HG03139 (cell line): Measurements from ENCODE around the gene IL1RN.

Source experiments
- ATAC-seq: cut with Tn5 transposase; IDR thresholded peaks from one replicate; pipeline ENCODE4 v1.9.1; 2021; ENCODE audit not compliant: unreplicated experiment

Gene IL1RN

DNA sequence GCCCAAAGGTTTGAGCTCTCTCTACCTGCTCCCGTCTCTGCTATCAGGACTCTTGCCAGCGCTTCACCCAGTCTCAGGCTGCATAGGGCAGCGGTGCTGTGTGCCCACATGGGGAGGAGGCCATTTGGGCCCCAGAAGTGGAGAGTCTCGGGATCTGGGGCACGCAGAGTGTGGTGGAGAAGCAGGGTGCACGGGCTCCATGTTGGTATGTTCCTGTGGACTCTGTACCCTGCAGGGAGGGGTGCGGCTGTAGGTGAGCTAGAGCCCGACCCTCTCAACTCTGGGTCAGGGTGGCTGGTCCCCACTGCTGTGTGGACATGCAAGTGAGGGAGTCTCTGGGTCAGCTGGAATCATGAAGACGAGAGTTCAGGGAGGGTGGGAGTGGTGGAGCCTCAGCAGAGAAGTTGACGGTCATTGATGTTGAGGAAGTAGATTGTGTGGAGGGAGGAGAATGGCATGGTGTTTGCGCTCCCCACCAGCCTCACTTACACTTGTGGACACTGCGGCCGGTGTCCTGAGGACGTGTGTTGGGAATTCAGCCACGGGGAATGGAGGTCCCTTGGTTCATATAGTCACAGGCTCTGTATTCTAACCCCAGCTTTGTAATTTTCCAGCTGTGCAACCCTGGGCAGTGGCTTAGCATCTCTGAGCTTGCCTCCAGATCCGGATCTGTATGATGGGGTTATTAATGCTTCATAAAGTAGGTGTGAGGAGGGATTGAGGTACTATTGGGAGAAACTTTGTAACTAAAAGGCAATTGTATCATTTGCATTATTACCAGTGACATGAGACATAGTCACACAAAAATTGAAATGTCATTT, 45.5 kb downstream of the IL1RN start:
- no peak for ATAC-seq

DNA sequence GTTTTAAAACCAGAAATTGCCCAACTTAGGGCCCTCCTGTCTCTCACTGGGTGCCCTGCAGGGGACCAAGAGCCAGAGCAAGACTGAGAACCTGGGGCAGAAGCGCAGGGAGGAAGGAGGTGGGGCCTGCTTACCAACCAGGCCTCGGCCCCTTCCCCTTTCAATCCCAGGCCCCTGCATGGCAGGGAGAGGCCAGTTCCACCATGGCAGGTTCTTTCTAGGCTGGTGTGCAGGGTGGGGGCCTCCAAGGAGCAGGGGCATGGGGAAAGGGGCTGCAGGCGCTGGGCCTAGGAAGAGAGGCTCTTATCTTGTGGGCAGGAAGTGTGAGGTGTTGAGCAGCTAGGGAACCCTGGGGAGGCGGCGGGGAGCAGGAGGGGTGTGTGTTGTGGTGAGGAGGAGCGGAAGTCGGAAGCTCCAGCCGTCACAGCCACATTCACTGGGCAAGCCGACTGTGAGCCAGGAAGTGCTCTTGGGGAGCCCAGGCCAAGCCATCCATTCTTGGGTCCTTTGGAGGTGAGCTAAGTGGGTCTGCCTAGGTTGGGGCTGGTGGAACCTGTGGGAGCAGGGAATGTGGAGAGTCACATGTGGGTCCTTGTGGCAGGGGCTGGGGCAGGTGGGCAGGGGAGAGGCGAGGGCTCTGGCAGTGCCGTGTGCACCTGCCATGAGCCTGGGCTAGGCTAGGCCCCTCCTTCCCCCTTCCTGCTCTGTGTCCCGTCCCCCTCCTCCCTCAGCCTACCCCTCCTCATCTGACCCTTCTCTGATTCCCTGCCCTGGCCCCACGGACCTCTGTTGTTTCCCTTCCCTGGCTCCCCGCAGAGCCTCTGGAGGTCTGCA, 46.4 kb downstream of the IL1RN start, which contains the start of gene PSD4:
PSD4 (plus strand) TSS at position 430 of the 834 bp plus-strand sequence. CDS start 8,486 bp downstream, outside the sequence.
- ATAC-seq = peak; percentile 79

DNA sequence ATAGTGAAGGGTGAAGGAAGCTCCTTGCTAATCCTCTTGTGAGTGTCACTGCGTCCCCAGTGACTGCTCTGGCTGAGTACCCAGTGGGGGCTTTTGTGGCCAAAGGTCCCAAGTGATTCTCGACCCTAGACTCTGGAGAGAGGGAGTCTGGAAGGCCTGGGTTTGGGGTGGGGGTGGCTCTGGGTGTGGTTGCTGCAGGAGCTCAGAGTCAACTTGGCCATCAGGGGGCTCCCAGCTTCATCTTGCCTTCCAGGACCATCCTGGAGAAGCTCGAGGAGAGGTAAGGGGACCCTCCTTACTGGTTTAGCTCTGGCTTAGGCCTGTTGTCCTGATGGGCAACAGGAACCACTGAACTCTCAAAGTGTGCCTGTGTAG, 47.0 kb downstream of the IL1RN start:
- ATAC-seq = no peak

DNA sequence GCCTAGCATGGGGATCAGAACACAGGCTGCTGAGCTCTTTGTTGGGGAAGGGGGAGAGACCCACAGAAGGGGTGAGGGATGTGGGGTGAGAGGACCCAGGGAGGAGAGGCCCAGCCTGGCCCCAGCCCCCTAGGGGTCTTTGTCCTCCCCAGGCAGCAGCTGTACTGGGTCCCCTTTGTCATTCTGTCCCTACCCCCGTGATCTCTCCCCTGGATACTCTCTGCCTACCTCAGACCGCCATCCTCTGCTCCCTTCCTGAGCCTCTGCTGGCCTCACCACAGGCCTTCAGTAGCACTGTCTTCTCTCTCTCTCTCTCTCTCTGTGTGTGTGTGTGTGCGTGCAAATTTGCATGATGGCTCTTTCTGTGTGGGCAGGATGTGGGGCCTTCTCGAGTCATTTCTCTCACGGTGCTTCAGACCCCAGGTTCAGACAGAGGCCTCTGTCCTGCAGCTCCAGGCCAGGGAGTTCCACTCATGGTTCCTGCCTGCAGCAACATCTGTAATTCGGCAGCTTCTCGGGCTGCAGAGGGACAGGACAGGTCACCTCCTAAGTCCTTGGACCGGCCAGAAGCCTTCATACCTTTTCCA, 47.7 kb downstream of the IL1RN start:
- peak; percentile 64 for ATAC-seq

DNA sequence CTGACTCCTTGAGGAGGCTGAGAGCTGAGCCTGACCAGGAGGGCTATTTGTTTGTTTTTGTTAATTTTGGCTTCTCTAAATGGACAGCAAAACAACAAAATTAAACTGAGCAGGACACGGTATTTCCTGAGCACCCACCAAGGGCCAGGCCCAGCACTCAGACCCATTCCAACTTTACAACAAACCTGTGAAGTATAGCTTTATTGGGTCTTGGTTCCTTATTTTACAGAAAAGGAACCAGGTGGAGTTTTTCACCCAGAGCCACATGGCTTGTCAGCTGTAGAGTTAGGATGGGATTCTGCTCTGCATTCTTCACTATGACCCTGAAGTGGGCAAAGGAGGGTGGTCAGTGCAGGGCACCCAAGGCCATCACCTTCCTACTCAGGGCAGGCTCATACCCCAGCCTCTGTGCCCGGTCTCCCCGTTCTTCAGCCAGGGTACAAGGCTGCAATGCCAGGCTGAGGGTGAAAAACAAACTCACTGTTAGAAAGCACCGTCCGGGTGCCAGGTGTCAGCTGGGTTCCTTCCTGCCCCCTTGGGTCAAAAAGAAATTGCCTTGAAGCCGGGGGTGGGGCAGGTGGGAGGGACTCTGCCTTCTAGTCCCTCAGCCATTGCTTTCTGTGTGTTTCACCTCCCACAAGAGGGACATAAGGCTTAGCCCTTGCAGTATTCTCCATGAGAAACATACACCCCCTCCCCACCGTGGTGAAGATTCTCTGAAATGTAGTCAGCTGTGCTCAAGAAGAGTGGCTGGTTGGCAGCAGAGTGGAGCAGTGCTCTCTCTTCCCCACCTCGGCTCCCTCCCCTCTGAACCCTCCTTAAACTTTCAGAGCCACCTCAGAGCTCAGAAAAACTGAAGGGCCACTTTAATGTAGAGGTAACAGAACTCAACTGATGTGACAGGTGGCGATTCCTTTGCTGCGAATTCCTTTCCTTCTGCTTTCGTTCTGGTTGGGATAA, 48.6 kb downstream of the IL1RN start:
- ATAC-seq = no peak

DNA sequence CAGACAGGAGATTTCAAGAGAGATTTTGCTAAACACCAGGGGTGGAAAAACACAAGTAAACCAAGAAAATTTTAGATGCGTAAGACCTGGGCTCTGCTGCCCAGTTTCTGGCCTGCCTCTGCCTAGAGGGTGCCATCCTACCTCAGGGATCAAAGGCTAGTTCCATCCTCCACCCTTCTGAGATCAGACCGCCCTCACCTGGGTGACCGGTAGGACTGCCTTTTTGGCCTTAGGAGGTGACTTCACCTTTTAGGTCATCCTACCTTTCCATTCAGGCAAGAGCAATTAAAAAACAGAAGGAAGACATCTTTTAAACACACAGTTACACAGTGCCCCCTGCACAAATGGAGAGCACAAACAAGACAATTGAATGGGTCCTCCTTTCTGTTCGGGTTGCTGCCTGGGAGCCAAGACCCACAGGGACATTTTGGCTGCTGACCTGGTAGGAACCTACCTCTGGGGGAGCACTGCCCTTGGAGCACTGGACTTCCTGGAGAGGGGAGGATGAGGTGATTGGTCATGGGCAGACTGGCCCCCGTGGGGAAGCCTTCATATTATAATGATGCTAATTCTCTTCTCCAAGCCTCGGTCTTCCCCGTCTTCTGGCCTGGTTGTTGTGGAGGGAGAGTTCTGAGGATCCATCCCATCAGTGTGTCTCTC, 49.4 kb downstream of the IL1RN start:
- no peak for ATAC-seq

DNA sequence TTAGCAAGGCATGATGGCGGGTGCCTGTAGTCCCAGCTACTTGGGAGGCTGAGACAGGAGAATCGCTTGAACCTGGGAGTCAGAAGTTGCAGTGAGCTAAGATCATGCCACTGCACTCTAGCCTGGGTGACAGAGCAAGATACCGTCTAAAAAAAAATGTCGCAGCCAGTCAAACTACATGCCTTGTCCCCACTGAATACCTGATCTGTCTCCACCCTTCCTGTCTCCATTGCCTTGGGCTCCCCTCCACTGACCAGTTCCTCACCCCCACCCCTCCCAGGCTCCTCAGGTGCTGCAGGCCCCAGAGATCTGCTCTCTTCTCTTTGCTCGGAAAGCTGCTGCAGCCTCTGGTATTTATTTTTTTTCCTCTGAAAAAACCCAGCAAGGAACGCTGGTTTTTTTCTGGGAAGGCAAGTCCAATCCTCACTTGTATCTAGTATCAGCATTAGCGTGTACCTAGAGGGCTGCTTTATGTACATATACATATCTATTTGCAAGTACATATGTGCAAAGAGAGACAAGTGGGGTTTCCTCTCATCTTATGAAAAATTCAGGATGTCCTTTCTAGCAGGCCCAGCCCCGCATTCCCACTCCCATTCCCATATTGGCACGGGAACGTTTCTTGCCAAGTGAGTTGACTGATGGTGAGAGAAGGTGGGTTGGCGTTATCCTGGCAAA, 50.8 kb downstream of the IL1RN start:
- ATAC-seq = no peak

DNA sequence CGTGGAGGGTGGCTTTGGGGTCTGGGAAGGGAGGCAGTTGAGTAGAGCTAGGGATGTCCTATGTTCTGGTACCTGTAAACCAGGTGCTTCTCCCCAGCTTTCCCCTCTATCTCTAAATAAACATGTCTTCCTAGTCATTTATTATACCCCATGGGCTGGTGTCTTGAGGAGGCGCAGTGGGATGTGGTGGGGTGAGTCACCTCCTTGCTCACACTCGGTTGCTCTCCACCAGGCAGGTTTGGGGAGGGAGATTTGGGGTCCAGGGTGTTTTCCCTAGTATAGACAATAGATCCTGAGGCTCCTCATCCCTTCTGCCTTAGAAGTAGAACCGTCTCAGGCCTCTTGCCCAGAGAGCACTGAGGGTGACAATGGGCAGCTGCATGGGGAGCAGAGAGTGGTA, 51.5 kb downstream of the IL1RN start:
- no peak for ATAC-seq

DNA sequence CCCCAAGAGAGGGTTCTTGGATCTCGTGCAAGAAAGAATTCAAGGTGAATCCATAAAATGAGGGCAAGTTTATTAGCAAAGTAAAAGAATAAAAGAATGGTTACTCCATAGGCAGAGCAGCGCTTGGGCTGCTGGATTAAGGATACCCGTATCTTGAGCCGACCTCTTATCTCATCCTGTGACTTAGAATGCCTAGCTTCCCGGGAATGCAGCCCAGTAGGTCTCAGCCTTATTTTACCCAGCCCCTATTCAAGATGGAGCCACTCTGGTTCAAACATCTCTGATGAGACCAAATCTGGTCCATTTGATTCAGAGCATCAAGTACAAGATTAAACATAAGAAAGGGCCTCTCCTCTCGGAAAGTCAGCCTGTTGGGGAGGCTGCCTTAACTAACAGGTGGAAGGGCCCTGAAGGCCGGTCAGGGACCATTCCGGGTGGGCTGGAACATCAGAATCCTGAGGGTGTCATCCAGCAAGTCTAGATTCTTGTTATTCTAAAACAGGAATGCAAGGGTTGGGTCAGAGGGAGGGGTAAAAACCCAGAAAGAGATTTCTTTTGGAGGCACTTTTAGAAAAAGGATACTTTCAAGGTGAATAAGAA, 52.1 kb downstream of the IL1RN start:
- ATAC-seq = no peak

DNA sequence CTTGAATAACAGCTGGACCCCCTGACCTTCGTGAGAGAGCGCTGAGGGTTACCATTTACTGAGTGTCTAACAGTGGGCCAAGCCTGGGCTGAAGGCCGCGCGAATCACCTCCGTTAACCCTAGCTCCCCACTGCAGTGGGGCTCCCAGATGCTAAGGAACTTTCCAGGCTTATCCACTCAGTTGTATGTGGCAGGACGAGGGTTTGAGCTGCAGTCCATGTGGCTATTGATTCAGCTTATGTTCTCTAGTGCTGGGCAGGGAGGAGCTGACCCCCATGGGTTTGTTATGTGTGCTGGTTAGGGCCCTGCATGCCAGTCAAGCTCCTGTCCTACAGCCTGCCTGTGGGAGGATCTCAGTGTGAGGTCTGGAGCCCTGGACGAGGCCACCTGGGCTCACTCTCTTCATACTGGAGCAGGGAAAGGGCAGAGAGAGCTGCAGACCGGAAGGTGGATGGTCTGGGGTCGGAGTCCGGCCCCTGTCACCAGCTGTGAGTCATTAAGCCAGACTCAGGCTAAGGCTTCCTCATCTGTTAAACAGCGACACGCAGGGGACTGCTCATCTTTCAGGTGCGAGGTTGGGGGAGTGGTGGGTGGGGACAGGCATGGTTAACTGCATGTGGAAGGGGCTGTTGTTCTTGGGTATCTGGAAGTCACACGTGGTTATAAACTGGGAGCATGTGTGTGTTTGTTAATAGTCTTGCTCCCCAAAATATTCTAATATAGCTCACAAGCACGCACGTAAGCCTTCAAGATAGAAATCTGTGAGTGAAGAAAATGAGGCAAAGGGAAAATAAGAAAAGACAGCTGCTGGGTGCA, 52.9 kb downstream of the IL1RN start:
- ATAC-seq = no peak

DNA sequence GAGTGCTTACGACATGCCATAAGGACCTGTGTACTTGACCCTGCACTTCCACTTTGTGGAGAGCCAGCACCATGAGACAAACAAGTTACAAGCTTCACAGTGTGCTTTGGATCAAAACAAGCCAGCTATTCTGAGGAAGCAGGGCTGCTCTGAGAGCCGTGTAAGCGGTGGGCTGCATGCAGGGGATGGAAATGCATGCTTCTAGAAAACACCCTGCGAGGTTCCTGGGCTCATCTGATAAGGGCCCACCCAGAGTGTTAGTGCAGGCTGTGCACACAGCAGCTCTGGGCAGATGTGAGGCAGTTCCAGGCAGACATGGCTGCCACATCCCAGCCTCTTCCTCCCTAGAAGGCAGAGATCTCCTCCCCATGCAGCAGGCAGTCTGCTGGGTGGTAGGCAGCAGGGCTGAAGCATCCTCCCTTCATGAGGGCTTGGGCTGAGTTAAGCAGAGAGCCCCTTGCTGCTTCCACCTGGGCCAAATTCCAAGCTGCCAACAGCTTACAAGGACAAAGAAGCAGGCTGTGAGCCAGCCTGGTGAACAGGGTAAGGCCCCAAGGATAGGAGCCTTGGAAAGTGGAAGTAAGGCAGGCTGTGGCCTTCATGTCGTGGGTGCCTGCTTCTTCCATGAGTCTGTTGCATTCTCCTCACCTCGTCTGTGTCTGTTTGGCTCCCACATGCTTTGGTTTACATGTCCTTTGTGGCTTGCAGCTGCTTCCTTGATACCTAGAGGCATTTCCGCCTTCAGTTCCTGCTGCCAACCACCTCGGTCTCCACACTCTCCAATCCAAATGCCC, 54.1 kb downstream of the IL1RN start:
- ATAC-seq = no peak

DNA sequence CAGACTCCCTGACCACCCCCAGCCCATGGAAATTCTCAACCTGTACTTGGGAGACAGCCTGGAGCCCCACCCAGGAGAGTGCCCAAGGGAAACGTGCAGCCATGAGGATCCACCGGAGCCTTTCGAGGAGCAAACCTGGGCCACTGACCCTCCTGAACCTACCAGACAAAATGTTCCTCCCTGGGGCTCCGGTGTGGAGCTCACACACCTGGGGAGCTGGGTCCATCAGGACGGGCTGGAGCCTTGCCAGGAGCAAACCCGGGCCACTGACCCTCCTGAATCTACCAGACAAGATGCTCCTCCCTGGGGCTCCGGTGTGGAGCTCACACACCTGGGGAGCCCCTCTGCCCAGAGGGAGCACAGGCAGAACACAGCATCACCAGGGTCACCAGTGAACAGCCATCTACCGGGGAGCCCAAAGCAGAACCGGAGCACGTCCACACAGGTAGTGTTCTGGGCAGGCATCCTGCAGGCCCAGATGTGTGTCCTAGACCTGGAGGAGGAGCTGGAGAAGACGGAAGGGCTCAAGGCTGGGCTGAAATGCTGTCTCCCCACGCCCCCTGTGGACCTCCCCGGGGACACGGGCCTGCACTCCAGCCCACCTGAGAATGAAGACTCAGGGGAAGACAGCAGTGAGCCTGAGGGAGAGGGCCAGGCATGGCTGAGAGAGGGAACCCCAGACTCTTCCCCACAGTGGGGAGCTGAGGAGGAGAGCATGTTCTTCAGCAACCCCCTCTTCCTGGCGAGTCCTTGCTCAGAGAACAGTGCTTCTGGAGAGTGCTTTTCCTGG, 55.3 kb downstream of the IL1RN start:
- no peak for ATAC-seq

DNA sequence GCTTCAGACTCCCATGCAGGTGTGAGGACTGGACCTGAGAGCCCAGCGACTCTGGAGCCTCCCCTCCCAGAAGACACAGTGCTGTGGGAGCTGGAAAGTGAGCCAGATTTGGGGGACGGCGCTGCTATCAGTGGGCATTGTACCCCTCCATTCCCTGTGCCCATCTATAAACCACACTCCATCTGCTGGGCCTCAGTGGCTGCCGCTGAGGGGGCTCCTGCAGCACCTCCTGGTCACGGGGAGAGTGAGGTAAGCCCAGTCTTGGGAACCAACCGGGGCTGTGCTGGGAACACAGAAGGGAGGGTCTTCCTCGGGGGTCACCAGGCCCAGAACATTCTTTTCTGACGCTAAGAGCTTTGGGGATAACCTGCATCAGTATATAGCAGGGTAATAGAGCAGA, 55.9 kb downstream of the IL1RN start:
- ATAC-seq = no peak
